ENCODE data around the gene PRKAG2. TPM values are rescaled to one million over a fixed set of nuclear protein-coding genes. Genes with fewer than 3 reads are reported as not detected.

The PRKAG2 gene
- total and polyA plus RNA-seq, 2 experiments from 2014 or later, result 9.1 to 14.9 TPM

DNA sequence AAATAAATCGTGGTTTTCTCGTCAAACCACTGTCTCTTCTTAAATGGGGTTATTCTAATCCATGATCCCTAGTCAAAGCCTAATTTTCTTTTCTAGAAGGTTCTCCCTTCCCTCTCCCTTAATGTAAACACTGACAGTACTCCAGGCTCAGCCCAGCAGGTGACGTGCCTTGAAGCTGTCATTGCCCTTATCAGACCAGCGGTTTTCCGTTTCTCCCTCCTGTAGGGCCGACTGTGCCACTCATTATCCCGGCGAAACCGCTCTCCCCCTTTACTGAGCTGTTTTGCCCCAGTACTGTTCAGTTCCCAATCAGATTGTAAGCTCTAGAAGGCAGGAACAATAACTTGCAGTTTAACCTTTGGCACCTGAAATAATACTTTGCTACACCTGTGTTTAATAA, 203.7 kb downstream of the PRKAG2 start:
- Mint-ChIP-seq H3K27ac (no peak overlapping the region), H3K27me3 (ENCODE audit: insufficient read depth, low read depth, poor library complexity) (peaks cover 4% of the 10 kb centered on the region), H3K9me3 (peaks cover 3% of the 10 kb centered on the region; the same call in 2 of the 3 replicates), H3K4me3 (no peak overlapping the region), H3K36me3 (ENCODE audit: low read depth) (no peaks in the 10 kb centered on the region; the same call in 2 of the 3 replicates), H3K4me1 (peaks cover 19% of the 10 kb centered on the region)
- no peak for TF ChIP-seq ZNF331 (CRISPR knock-in tag; IDR thresholded peaks at IDR 0.05; ENCODE audit: low read depth)
- Histone ChIP-seq H3K9me2 (ENCODE audit: insufficient read depth) (no peaks in the 10 kb centered on the region), H4K20me1 (replicated peaks; ENCODE audit: insufficient read depth) (no peaks in the 10 kb centered on the region), H3K27ac (ENCODE audit: low read depth) (no peak overlapping the region), H3K79me2 (replicated peaks; ENCODE audit: insufficient read depth) (no peaks in the 10 kb centered on the region), H2AFZ (no peak overlapping the region), H3K4me3 (no peak overlapping the region), H3K36me3 (ENCODE audit: insufficient read depth) (no peaks in the 10 kb centered on the region), H3F3A (replicated peaks; ENCODE audit: low read depth) (no peaks in the 10 kb centered on the region), H3K4me2 (no peak overlapping the region), H3K27me3 (ENCODE audit: insufficient read depth) (no peaks in the 10 kb centered on the region), H3K4me1 (ENCODE audit: insufficient read depth) (no peaks in the 10 kb centered on the region; the same call in 1 of the 2 replicates)
- DNase-seq (ENCODE audit: low spot score), result no peak
- no peak for ATAC-seq

DNA sequence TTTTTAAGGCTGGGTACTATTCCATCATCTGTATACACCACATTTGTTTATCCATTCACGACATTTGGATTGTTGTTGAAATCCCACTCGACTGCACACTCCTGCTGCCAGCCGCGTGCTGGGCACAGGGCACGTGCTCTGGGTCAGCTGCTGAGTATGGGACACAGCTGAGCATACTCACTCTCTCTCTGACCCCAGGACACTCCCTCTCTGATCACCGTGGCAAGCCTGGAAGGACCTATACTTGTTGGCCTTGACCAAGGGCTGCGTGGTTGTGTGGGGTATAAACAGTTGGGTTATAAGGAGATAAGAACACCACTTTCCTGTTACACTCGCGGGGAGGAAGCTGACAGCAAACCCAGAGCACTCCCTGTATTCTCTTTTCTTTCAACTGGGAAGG, 204.2 kb downstream of the PRKAG2 start:
- no peak overlapping the region for H3K4me3 ChIP-seq
- H4K20me1 ChIP-seq (replicated peaks; ENCODE audit: insufficient read depth), result no peaks in the 10 kb centered on the region
- Mint-ChIP-seq H3K27me3 (ENCODE audit: insufficient read depth, low read depth, poor library complexity) (peaks cover 4% of the 10 kb centered on the region), H3K27ac (peak overlapping the region; percentile 68), H3K4me3 (no peak overlapping the region), H3K36me3 (ENCODE audit: low read depth) (no peaks in the 10 kb centered on the region; the same call in 2 of the 3 replicates), H3K9me3 (peaks cover 6% of the 10 kb centered on the region; the same call in 2 of the 3 replicates), H3K4me1 (peaks cover 19% of the 10 kb centered on the region)
- H3K36me3 ChIP-seq (ENCODE audit: insufficient read depth), result no peaks in the 10 kb centered on the region
- no peak overlapping the region for H3K27ac ChIP-seq (ENCODE audit: low read depth)
- no peak overlapping the region for H3K4me2 ChIP-seq
- no peaks in the 10 kb centered on the region for H3K79me2 ChIP-seq (replicated peaks; ENCODE audit: insufficient read depth)
- no peak for ATAC-seq
- H3K9me2 ChIP-seq (ENCODE audit: insufficient read depth), result no peaks in the 10 kb centered on the region
- H3K4me1 ChIP-seq (ENCODE audit: insufficient read depth), result no peaks in the 10 kb centered on the region; the same call in 1 of the 2 replicates
- H2AFZ ChIP-seq, result peak overlapping the region; percentile 28; the same call in 1 of the 2 replicates
- no peak for DNase-seq (ENCODE audit: low spot score)
- no peaks in the 10 kb centered on the region for H3K27me3 ChIP-seq (ENCODE audit: insufficient read depth)
- H3F3A ChIP-seq (replicated peaks; ENCODE audit: low read depth), result no peaks in the 10 kb centered on the region
- TF ChIP-seq ZNF114 (CRISPR knock-in tag; IDR thresholded peaks at IDR 0.05) (no peak), NANOG (IDR thresholded peaks at IDR 0.05; ENCODE audit: borderline replicate concordance) (no peak), POLR2AphosphoS5 (IDR thresholded peaks at IDR 0.05; ENCODE audit: low read depth) (no peak), ZNF331 (CRISPR knock-in tag; IDR thresholded peaks at IDR 0.05; ENCODE audit: low read depth) (no peak), JUNB (IDR thresholded peaks at IDR 0.05; ENCODE audit: unreplicated experiment) (no peak)
- TF ChIP-seq, protein P1, sequence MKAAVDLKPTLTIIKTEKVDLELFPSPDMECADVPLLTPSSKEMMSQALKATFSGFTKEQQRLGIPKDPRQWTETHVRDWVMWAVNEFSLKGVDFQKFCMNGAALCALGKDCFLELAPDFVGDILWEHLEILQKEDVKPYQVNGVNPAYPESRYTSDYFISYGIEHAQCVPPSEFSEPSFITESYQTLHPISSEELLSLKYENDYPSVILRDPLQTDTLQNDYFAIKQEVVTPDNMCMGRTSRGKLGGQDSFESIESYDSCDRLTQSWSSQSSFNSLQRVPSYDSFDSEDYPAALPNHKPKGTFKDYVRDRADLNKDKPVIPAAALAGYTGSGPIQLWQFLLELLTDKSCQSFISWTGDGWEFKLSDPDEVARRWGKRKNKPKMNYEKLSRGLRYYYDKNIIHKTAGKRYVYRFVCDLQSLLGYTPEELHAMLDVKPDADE (IDR thresholded peaks at IDR 0.05), result no peak
- TF ChIP-seq, protein P2, sequence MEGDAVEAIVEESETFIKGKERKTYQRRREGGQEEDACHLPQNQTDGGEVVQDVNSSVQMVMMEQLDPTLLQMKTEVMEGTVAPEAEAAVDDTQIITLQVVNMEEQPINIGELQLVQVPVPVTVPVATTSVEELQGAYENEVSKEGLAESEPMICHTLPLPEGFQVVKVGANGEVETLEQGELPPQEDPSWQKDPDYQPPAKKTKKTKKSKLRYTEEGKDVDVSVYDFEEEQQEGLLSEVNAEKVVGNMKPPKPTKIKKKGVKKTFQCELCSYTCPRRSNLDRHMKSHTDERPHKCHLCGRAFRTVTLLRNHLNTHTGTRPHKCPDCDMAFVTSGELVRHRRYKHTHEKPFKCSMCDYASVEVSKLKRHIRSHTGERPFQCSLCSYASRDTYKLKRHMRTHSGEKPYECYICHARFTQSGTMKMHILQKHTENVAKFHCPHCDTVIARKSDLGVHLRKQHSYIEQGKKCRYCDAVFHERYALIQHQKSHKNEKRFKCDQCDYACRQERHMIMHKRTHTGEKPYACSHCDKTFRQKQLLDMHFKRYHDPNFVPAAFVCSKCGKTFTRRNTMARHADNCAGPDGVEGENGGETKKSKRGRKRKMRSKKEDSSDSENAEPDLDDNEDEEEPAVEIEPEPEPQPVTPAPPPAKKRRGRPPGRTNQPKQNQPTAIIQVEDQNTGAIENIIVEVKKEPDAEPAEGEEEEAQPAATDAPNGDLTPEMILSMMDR (conservative IDR thresholded peaks at IDR 0.05; ENCODE audit: low read depth in 2 of 2), result no peak
- TF ChIP-seq, protein P3, sequence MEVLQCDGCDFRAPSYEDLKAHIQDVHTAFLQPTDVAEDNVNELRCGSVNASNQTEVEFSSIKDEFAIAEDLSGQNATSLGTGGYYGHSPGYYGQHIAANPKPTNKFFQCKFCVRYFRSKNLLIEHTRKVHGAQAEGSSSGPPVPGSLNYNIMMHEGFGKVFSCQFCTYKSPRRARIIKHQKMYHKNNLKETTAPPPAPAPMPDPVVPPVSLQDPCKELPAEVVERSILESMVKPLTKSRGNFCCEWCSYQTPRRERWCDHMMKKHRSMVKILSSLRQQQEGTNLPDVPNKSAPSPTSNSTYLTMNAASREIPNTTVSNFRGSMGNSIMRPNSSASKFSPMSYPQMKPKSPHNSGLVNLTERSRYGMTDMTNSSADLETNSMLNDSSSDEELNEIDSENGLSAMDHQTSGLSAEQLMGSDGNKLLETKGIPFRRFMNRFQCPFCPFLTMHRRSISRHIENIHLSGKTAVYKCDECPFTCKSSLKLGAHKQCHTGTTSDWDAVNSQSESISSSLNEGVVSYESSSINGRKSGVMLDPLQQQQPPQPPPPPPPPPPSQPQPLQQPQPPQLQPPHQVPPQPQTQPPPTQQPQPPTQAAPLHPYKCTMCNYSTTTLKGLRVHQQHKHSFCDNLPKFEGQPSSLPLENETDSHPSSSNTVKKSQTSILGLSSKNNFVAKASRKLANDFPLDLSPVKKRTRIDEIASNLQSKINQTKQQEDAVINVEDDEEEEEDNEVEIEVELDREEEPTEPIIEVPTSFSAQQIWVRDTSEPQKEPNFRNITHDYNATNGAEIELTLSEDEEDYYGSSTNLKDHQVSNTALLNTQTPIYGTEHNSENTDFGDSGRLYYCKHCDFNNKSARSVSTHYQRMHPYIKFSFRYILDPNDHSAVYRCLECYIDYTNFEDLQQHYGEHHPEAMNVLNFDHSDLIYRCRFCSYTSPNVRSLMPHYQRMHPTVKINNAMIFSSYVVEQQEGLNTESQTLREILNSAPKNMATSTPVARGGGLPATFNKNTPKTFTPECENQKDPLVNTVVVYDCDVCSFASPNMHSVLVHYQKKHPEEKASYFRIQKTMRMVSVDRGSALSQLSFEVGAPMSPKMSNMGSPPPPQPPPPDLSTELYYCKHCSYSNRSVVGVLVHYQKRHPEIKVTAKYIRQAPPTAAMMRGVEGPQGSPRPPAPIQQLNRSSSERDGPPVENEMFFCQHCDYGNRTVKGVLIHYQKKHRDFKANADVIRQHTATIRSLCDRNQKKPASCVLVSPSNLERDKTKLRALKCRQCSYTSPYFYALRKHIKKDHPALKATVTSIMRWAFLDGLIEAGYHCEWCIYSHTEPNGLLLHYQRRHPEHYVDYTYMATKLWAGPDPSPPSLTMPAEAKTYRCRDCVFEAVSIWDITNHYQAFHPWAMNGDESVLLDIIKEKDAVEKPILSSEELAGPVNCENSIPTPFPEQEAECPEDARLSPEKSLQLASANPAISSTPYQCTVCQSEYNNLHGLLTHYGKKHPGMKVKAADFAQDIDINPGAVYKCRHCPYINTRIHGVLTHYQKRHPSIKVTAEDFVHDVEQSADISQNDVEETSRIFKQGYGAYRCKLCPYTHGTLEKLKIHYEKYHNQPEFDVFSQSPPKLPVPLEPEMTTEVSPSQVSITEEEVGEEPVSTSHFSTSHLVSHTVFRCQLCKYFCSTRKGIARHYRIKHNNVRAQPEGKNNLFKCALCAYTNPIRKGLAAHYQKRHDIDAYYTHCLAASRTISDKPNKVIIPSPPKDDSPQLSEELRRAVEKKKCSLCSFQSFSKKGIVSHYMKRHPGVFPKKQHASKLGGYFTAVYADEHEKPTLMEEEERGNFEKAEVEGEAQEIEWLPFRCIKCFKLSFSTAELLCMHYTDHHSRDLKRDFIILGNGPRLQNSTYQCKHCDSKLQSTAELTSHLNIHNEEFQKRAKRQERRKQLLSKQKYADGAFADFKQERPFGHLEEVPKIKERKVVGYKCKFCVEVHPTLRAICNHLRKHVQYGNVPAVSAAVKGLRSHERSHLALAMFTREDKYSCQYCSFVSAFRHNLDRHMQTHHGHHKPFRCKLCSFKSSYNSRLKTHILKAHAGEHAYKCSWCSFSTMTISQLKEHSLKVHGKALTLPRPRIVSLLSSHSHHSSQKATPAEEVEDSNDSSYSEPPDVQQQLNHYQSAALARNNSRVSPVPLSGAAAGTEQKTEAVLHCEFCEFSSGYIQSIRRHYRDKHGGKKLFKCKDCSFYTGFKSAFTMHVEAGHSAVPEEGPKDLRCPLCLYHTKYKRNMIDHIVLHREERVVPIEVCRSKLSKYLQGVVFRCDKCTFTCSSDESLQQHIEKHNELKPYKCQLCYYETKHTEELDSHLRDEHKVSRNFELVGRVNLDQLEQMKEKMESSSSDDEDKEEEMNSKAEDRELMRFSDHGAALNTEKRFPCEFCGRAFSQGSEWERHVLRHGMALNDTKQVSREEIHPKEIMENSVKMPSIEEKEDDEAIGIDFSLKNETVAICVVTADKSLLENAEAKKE (CRISPR knock-in tag; IDR thresholded peaks at IDR 0.05), result no peak
